GM13977 (cell line): ENCODE data around the gene KATNBL1.

Experiments used
- DNase-seq: peaks from one replicate; pipeline ENCODE4 v3.0.0; 2012; ENCODE audit warnings: low spot score
- in situ Hi-C: fragments of 300-500 bp; cut with MboI; formaldehyde crosslinking; loops from one replicate; pipeline ENCODE4 v1.12.0; 2022; ENCODE audit warnings: low sequenced_read_pairs, low pct_unique_long_range_greater_than_20kb, mixed read lengths, inconsistent platforms; ENCODE audit not compliant: unreplicated experiment
- TF ChIP-seq, protein P1 (sequence below): IDR thresholded peaks from 2 replicates; pipeline ENCODE4 v1.5.1; 2012; ENCODE audit warnings: mild to moderate bottlenecking, control low read depth; ENCODE audit not compliant: insufficient read depth; ENCODE audit errors: extremely low read depth, missing control alignments

The KATNBL1 gene

DNA sequence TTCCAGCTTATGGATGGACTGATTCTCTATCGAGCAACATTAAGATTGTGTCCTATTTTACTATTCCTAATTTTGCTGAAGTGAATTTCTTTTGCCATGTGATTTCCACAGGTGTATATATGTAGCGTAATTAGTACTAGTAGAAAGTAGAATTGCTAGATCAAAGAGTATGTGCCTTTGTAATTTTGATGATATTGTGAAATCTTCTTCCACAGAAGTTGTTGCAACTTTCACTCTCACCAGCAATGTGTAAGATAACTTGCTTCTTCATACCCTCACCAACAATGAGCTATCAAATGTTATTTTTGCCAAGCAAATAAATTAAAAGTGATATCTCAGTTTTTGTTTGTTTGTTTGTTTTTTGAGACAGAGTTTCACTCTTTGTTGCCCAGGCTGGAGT is 102.6 kb downstream of the KATNBL1 start:
- in situ Hi-C loops: loop anchor here (25.0 kb wide), 1 partner anchor 105 kb away; the partner anchor contains the start of gene KATNBL1
- no peak for DNase-seq
- TF ChIP-seq, protein P1, sequence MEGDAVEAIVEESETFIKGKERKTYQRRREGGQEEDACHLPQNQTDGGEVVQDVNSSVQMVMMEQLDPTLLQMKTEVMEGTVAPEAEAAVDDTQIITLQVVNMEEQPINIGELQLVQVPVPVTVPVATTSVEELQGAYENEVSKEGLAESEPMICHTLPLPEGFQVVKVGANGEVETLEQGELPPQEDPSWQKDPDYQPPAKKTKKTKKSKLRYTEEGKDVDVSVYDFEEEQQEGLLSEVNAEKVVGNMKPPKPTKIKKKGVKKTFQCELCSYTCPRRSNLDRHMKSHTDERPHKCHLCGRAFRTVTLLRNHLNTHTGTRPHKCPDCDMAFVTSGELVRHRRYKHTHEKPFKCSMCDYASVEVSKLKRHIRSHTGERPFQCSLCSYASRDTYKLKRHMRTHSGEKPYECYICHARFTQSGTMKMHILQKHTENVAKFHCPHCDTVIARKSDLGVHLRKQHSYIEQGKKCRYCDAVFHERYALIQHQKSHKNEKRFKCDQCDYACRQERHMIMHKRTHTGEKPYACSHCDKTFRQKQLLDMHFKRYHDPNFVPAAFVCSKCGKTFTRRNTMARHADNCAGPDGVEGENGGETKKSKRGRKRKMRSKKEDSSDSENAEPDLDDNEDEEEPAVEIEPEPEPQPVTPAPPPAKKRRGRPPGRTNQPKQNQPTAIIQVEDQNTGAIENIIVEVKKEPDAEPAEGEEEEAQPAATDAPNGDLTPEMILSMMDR: no peak

DNA sequence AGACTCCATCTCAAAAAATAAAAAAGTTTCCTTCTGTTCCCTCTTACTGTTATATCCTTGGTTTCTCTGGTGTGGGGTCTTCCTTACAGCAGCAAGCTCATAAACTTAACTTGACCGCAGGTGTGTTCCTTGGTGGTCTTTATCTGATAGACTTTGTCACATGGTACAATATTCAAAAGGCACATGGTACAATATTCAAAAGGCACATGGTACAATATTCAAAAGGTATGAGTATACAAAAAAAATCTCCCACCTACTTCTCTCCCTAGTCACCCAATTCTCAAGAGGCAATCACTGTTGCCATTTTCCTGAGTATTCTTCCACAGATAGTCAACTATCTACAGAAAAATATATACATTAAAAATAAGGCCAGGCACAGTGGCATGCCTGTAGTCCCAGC is 103.5 kb downstream of the KATNBL1 start:
- TF ChIP-seq, protein P1: no peak
- in situ Hi-C loops: loop anchor here (25.0 kb wide), 1 partner anchor 106 kb away; the partner anchor contains the start of gene KATNBL1
- DNase-seq: no peak

DNA sequence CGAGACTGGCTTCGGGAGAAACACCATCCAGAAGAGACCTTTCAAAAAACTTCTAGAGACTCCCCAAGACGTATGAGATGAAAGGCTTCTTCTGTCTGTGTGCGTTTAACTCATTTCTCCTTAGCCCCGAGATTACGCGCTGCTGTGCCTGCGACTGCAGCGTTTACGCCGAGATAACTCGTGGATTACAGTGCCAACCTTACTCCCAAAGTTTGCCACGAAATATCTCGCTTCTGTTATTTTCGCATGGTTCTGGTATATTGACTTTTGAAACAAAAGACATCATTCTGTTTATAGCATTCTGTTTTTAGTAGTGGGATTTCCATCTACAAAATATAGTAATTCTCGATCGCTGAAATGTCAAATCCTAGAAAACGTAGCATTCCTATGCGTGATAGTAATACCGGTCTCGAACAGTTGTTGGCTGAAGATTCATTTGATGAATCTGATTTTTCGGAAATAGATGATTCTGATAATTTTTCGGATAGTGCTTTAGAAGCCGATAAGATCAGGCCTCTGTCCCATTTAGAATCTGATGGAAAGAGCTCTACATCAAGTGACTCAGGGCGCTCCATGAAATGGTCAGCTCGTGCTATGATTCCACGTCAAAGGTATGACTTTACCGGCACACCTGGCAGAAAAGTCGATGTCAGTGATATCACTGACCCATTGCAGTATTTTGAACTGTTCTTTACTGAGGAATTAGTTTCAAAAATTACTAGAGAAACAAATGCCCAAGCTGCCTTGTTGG is 107.5 kb downstream of the KATNBL1 start:
- TF ChIP-seq, protein P1: no peak
- DNase-seq: no peak
- in situ Hi-C loops: loop anchor here (25.0 kb wide), 1 partner anchor 110 kb away; the partner anchor contains the start of gene KATNBL1

DNA sequence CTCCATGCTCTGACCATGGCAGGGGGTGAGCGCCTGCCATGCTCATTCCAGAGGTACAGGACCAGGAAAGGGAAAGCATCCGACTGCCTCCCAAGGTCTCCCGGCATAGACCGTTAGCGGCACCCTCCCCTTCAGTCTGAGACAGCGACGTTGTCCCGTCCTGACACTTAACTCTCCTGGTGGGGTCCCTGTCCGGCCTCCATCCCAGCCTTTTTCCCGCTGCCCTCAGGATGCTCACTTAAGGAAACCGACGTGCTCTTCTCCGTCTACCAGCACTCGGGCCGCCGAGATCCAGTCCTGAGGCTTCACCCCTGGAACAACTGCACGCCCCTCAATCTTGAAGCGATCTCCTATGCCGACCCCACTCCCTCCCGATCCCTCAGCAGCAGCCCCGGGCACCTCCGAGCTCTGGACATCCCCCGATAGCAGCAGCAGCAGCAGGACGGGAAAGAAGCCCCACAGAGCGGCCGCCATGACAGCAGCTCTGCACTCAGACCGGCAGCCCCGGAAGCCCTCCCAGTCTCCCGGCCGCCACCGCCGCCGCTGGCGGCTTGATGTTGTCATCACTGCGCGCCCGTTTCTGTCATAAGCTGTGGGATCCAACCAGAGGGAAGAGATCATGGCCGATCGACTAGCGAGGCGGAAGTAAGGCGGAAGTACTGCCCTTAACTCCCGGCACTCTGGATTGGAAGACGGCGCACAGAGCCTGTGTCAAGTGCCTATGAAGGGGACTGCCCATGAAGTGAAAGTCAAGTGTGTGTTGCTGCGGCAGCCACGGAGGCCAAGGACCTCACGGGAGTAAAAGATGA is 108.3 kb downstream of the KATNBL1 start, which contains the start of the genes EMC7 and PGBD4:
Gene EMC7, minus strand, starts transcription at position 497 of the 809 bp plus-strand sequence. Its CDS starts 23 bp downstream, at position 474.
Gene PGBD4, plus strand, starts transcription at position 718 of the 809 bp plus-strand sequence. CDS start 449 bp downstream, outside the sequence.
- DNase-seq: peak; percentile 88
- TF ChIP-seq, protein P1: no peak
- in situ Hi-C loops: loop anchor here (25.0 kb wide), 1 partner anchor 111 kb away; the partner anchor contains the start of gene KATNBL1

DNA sequence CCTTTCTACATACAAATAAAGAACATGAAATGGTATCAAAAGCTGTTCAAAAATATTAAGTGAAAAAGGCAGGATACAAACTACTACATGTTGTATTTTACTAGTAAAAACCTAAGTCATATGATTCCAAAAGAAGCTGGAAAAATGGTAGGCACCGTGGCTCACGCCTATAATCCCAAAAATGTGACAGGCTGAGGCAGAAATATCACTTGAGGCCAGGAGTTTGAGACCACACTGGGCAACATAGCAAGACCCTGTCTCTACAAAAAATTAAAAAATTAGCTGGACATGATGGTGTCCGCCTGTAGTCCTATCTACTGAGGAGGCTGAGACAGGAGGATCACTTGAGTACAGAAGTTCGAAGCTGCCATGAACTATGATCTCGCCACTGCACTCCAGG is 110.0 kb downstream of the KATNBL1 start:
- TF ChIP-seq, protein P1: no peak
- DNase-seq: no peak
- in situ Hi-C loops: loop anchor here (25.0 kb wide), 3 partner anchors 112 to 487 kb away; partner anchors contain the start of genes GOLGA8B, KATNBL1, NOP10 and NUTM1
